EH (cell line): ENCODE measurements around the gene KIAA0319L.

Experiments used
- DNase-seq: peaks from one replicate; pipeline ENCODE4 v3.0.0-alpha.2; 2015; ENCODE audit warnings: low read depth

Gene KIAA0319L

GRCh38 chr1:35563166-35563565, 6.0 kb upstream of the KIAA0319L start:
- DNase-seq: no peak

- no peak for DNase-seq
Measured at GRCh38 chr1:35561972-35562680, 4.9 kb upstream of the KIAA0319L start.

- DNase-seq: no peak
Measured at GRCh38 chr1:35561297-35561971, 4.2 kb upstream of the KIAA0319L start.

GRCh38 chr1:35560256-35561225, 3.3 kb upstream of the KIAA0319L start:
- DNase-seq: no peak

GRCh38 chr1:35559317-35559944, 2.2 kb upstream of the KIAA0319L start:
- no peak for DNase-seq

- DNase-seq: peak; percentile 24
Measured at GRCh38 chr1:35558374-35559316, 1.4 kb upstream of the KIAA0319L start.

GRCh38 chr1:35557611-35558373, 589 bp upstream of the KIAA0319L start, which contains the start of gene NCDN:
NCDN (plus strand) TSS chr1:35557799; CDS start chr1:35558191, 392 bp downstream.
- DNase-seq: peak; percentile 98

GRCh38 chr1:35556484-35557117, 602 bp downstream of the KIAA0319L start:
- DNase-seq: no peak

- DNase-seq: peak; percentile 69
Measured at GRCh38 chr1:35555601-35556477, 1.4 kb downstream of the KIAA0319L start.

GRCh38 chr1:35555212-35555584, 2.0 kb downstream of the KIAA0319L start:
- no peak for DNase-seq

GRCh38 chr1:35554266-35555211, 2.7 kb downstream of the KIAA0319L start:
- DNase-seq: no peak

GRCh38 chr1:35553851-35554250, 3.4 kb downstream of the KIAA0319L start:
- no peak for DNase-seq

- no peak for DNase-seq
Measured at GRCh38 chr1:35546614-35547013, 10.6 kb downstream of the KIAA0319L start.

GRCh38 chr1:35544976-35545375, 12.2 kb downstream of the KIAA0319L start:
- DNase-seq: peak; percentile 64

- DNase-seq: peak; percentile 66
Measured at GRCh38 chr1:35539824-35540261, 17.4 kb downstream of the KIAA0319L start.

GRCh38 chr1:35539073-35539823, 18.0 kb downstream of the KIAA0319L start:
- DNase-seq: peak; percentile 53

- no peak for DNase-seq
Measured at GRCh38 chr1:35537806-35538205, 19.4 kb downstream of the KIAA0319L start.
